HFFc6 (cell line): ENCODE measurements around the gene CDH11. TPM values are rescaled to one million over a fixed set of nuclear protein-coding genes. Genes with fewer than 3 reads are reported as not detected.

Experiments
- DNase-seq: peaks from one replicate; pipeline ENCODE4 v3.0.0-alpha.2; 2018
- H3K27ac Mint-ChIP-seq: 2 replicates; pipeline ENCODE4 v1.8.0; 2020; ENCODE audit warnings: mild to moderate bottlenecking, mixed read lengths
- H3K27me3 Mint-ChIP-seq: 2 replicates; pipeline ENCODE4 v1.8.0; 2021; ENCODE audit warnings: mild to moderate bottlenecking, moderate library complexity, mixed read lengths; ENCODE audit not compliant: insufficient read depth
- H3K36me3 Mint-ChIP-seq: 2 replicates; pipeline ENCODE4 v1.8.0; 2021; ENCODE audit warnings: low read depth, mixed read lengths
- H3K4me1 Mint-ChIP-seq: 2 replicates; pipeline ENCODE4 v1.8.0; 2020; ENCODE audit warnings: low read depth, mixed read lengths
- H3K4me3 Mint-ChIP-seq: 2 replicates; pipeline ENCODE4 v1.8.0; 2020; ENCODE audit warnings: mild to moderate bottlenecking, moderate library complexity, mixed read lengths
- H3K9me3 Mint-ChIP-seq: 2 replicates; pipeline ENCODE4 v1.8.0; 2020; ENCODE audit warnings: mild to moderate bottlenecking, mixed read lengths
- total RNA-seq, 6 experiments: library from RNA; stranded (reverse); fragmentation: NEBNext Ultra II Directional; extraction: Animal tissue kit (Norgen Biotek cat#: 25700); gene quantifications; 2 replicates in 1 of 6; 3 replicates in 5 of 6; pipeline ENCODE4 v1.2.3, GENCODE V29; 2021
- TF ChIP-seq, protein P1 (sequence below): fragments of 200-600 bp; sonication (generic); IDR thresholded peaks from 2 replicates; pipeline ENCODE4 v1.5.0; 2021; ENCODE audit warnings: antibody characterized with exemption, mild to moderate bottlenecking

CDH11 gene
- total RNA-seq, 6 experiments from 2014 or later: 507 to 539 (median 527) TPM

DNA sequence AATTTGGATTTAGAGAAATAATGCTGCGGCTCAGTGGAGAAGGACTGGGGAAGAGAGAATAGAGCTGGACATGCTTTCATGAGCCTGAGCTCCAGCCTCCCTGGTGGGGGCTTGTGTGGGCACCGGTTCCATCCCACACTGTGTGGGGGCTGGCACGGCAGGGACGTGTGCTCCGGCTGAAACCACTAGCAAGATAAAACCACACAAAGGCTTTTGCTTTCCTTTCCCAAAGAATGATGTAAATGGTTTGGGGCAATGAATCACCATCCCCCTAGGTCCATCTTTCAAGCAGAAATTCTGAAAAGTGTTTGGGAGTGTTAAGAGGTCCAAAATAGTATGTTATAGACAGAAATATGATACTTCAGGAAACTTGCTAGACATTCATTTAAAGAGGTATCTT, 77.0 kb downstream of the CDH11 start:
- TF ChIP-seq, protein P1, sequence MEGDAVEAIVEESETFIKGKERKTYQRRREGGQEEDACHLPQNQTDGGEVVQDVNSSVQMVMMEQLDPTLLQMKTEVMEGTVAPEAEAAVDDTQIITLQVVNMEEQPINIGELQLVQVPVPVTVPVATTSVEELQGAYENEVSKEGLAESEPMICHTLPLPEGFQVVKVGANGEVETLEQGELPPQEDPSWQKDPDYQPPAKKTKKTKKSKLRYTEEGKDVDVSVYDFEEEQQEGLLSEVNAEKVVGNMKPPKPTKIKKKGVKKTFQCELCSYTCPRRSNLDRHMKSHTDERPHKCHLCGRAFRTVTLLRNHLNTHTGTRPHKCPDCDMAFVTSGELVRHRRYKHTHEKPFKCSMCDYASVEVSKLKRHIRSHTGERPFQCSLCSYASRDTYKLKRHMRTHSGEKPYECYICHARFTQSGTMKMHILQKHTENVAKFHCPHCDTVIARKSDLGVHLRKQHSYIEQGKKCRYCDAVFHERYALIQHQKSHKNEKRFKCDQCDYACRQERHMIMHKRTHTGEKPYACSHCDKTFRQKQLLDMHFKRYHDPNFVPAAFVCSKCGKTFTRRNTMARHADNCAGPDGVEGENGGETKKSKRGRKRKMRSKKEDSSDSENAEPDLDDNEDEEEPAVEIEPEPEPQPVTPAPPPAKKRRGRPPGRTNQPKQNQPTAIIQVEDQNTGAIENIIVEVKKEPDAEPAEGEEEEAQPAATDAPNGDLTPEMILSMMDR: no peak

DNA sequence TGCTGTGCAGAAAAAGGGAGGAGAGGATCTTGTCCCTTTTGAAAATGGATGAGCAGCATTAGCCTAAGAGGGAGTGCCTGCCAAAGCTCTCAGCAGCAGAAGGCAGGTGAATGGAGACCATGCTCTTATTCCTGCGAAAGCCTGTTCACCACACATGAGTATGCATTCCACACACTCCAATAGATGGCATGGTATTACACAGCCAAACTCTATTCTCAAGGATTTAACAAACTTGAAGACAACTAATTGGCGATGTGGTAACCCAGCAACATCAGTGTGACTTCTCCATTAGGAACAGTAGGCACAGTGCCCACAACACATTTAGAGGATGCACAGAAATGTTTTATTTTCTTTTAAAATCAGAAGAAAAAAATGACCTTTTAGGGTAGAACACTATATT, 77.8 kb downstream of the CDH11 start:
- Mint-ChIP-seq H3K4me1 (peaks cover 53% of the 10 kb centered on the region), H3K9me3 (peaks cover 9% of the 10 kb centered on the region), H3K27ac (peak overlapping the region; percentile 96), H3K4me3 (peak overlapping the region; percentile 79; the same call in 1 of the 2 replicates), H3K27me3 (peaks cover 4% of the 10 kb centered on the region), H3K36me3 (peaks cover 70% of the 10 kb centered on the region)
- no peak for DNase-seq
- TF ChIP-seq, protein P1: no peak

More for the DNA sequence above, 77.0 kb downstream of the CDH11 start:
- H3K4me3 Mint-ChIP-seq: peak overlapping the region; percentile 79
- DNase-seq: peak; percentile 70
- H3K36me3 Mint-ChIP-seq: peaks cover 70% of the 10 kb centered on the region
- H3K27ac Mint-ChIP-seq: peak overlapping the region; percentile 96
- peaks cover 60% of the 10 kb centered on the region for H3K4me1 Mint-ChIP-seq
- H3K9me3 Mint-ChIP-seq: peaks cover 6% of the 10 kb centered on the region
- H3K27me3 Mint-ChIP-seq: peaks cover 4% of the 10 kb centered on the region

DNA sequence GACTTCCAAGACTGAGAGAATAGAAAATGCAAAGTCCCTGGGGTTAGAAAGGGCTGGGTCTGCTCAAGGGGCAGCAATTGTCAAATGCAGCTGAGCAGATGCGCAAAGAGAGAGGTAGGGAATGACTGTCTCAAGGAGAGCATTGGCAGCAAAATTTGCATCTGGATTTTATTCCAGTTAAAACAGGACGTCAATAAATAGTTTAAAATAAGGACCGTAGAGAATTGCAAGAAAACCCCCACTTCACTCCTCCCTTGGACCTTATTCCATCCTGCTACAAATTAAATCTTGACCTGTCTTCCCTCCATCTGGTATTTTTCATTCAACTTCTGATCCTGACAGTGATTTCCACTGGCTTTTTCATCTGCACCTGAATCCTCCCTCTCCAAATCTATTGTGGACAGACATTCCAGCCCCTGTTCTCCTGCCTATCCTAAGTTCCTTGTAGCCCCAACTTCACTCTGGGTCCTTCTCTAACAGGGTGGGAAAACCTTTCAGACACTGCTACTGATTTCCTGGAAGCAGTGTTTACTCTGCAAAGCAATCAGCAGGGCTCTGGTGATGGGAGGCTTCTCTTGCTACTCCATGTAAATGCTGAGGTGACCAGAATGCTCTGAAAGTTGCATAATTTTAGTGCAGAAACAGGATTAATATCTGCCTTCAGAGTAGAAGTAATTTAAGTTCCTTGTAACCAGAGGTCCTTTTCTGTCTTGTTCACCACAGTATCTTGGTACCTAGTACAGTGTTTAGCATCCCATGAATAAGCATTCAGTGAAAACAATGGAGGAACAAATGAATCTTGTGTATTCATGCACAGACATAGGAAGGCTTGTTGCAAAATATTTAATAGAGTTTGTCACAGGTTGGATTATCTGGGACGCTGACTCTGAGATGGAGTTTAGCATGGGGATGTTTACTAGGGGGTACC, 79.2 kb downstream of the CDH11 start:
- no peak for DNase-seq
- H3K36me3 Mint-ChIP-seq: peaks cover 68% of the 10 kb centered on the region
- peaks cover 53% of the 10 kb centered on the region for H3K4me1 Mint-ChIP-seq
- peaks cover 6% of the 10 kb centered on the region for H3K27me3 Mint-ChIP-seq
- peak overlapping the region; percentile 64 for H3K27ac Mint-ChIP-seq
- H3K9me3 Mint-ChIP-seq: peaks cover 9% of the 10 kb centered on the region
- TF ChIP-seq, protein P1: no peak
- no peak overlapping the region; the same call in 1 of the 2 replicates for H3K4me3 Mint-ChIP-seq

DNA sequence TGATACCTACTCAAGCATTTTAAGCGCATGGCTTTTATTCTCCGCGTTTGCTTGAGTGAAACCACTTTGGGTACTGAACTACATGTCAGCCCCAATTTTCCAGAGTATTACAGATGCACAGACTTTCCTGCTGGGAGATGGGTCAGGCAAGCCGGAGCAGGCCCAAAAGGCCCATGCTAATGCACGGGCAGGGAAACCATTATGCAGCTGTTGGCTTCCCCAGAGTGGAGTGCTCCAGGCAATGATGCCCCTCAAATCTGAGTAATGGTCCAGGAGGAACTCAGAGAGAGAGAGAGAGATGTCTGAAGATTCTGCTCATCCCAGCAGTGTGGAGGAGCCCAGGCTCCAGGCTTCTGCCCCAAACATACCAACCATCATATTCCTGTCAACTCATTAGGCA, 80.2 kb downstream of the CDH11 start:
- H3K36me3 Mint-ChIP-seq: peaks cover 66% of the 10 kb centered on the region
- H3K27me3 Mint-ChIP-seq: peaks cover 8% of the 10 kb centered on the region
- H3K9me3 Mint-ChIP-seq: peaks cover 9% of the 10 kb centered on the region
- no peak overlapping the region for H3K27ac Mint-ChIP-seq
- H3K4me1 Mint-ChIP-seq: peaks cover 53% of the 10 kb centered on the region
- H3K4me3 Mint-ChIP-seq: no peak overlapping the region
- TF ChIP-seq, protein P1: no peak
- DNase-seq: no peak

DNA sequence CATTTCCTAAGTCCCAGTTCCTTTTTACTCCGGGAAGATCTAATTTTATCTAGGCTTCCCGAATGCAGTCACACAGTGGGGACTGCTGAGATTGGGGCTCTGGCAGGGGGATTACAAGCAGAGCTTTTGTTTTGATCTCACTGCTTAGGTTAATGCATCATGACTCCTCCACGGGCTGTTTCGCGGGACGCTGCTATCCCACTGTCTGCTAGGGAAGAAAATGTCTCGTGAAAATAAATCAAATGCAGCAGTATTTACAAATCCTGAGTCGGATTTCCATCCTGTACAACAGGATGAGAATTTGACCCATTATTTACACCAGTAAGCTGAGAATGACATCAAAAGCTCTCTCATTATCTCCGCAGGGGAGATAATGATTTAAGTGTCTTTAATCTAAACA, 83.8 kb downstream of the CDH11 start:
- H3K27me3 Mint-ChIP-seq: peaks cover 4% of the 10 kb centered on the region
- H3K4me1 Mint-ChIP-seq: peaks cover 32% of the 10 kb centered on the region
- peaks cover 9% of the 10 kb centered on the region for H3K9me3 Mint-ChIP-seq
- H3K27ac Mint-ChIP-seq: no peak overlapping the region
- no peak for DNase-seq
- H3K36me3 Mint-ChIP-seq: peaks cover 47% of the 10 kb centered on the region
- H3K4me3 Mint-ChIP-seq: 0 out of 2 replicates have a peak overlapping the region, but pooled peaks have one; percentile 30
- TF ChIP-seq, protein P1: no peak
